Liver (tissue), 9 donors: Measurements from ENCODE around the gene GARIN5A. TPM values are rescaled to one million over a fixed set of nuclear protein-coding genes. Genes with fewer than 3 reads are reported as not detected.

Experiments
- DNase-seq: peaks from one replicate; pipeline ENCODE4 v3.0.0-alpha.2; 2017; ENCODE audit warnings: low spot score
- H3K27ac ChIP-seq, 2 donors: one replicate each; pipeline ENCODE4 v1.7.0; 2013; ENCODE audit warnings: inconsistent platforms in 2 of 2, low read length in 2 of 2, control low read depth in 1 of 2, low read depth in 1 of 2, mild to moderate bottlenecking in 1 of 2
- H3K27me3 ChIP-seq, 4 donors: one replicate each; pipeline versions ENCODE4 v1.6.1 to v1.7.0; 2013; ENCODE audit warnings: low read length in 3 of 4, inconsistent platforms in 1 of 4, mild to moderate bottlenecking in 1 of 4, moderate library complexity in 1 of 4; ENCODE audit not compliant: control insufficient read depth in 4 of 4, insufficient read depth in 4 of 4
- H3K36me3 ChIP-seq, 4 donors: one replicate each; pipeline versions ENCODE4 v1.6.1 to v1.7.0; 2013; ENCODE audit warnings: low read length in 3 of 4, mild to moderate bottlenecking in 3 of 4, low read depth in 1 of 4, moderate library complexity in 1 of 4; ENCODE audit not compliant: control insufficient read depth in 4 of 4, insufficient read depth in 3 of 4
- H3K4me1 ChIP-seq, 4 donors: one replicate each; pipeline versions ENCODE4 v1.6.1 to v1.7.0; 2013; ENCODE audit warnings: low read length in 3 of 4, mild to moderate bottlenecking in 3 of 4, moderate library complexity in 1 of 4; ENCODE audit not compliant: control insufficient read depth in 4 of 4, insufficient read depth in 4 of 4
- H3K4me3 ChIP-seq, 3 donors: one replicate each; pipeline versions ENCODE4 v1.6.1 to v1.7.0; 2013; ENCODE audit warnings: low read length in 3 of 3, control low read depth in 1 of 3, low read depth in 1 of 3, mild to moderate bottlenecking in 1 of 3
- H3K9ac ChIP-seq, 2 donors: one replicate each; pipeline ENCODE4 v1.7.0; 2013; ENCODE audit warnings: low read length in 2 of 2, mild to moderate bottlenecking in 2 of 2, moderate library complexity in 2 of 2, control low read depth in 1 of 2, low read depth in 1 of 2
- H3K9me3 ChIP-seq, 4 donors: one replicate each; pipeline versions ENCODE4 v1.6.1 to v1.7.0; 2013; ENCODE audit warnings: low read length in 3 of 4; ENCODE audit not compliant: control insufficient read depth in 4 of 4
- EGR1 ChIP-seq, 2 donors: IDR thresholded peaks; 2 replicates each; pipeline ENCODE4 v1.6.1; 2016 to 2018; ENCODE audit warnings: antibody characterized with exemption in 2 of 2, low read depth in 2 of 2
- FOXA2 ChIP-seq: IDR thresholded peaks from 2 replicates; pipeline ENCODE4 v1.6.1; 2016; ENCODE audit warnings: antibody characterized with exemption
- GABPA ChIP-seq, 2 donors: IDR thresholded peaks in 1 of 2; conservative IDR thresholded peaks in 1 of 2; 2 replicates each; pipeline ENCODE4 v1.6.1; 2016; ENCODE audit warnings: antibody characterized with exemption in 2 of 2, mild to moderate bottlenecking in 1 of 2, moderate library complexity in 1 of 2
- HNF4A ChIP-seq, 2 donors: conservative IDR thresholded peaks; 2 replicates each; pipeline ENCODE4 v1.6.1; 2016; ENCODE audit warnings: antibody characterized with exemption in 2 of 2, mild to moderate bottlenecking in 2 of 2
- HNF4G ChIP-seq: IDR thresholded peaks from 2 replicates; pipeline ENCODE4 v1.6.1; 2016; ENCODE audit warnings: antibody characterized with exemption
- NR2F2 ChIP-seq: IDR thresholded peaks from 2 replicates; pipeline ENCODE4 v1.6.1; 2016; ENCODE audit warnings: antibody characterized with exemption
- RAD21 ChIP-seq, 2 donors: IDR thresholded peaks; 2 replicates each; pipeline ENCODE4 v1.6.1; 2016; ENCODE audit warnings: antibody characterized with exemption in 2 of 2, mild to moderate bottlenecking in 2 of 2
- RXRA ChIP-seq, 2 donors: IDR thresholded peaks; 2 replicates each; pipeline ENCODE4 v1.6.1; 2017 to 2018; ENCODE audit warnings: antibody characterized with exemption in 2 of 2, mild to moderate bottlenecking in 1 of 2
- SP1 ChIP-seq: IDR thresholded peaks from 2 replicates; pipeline ENCODE4 v1.6.1; 2018; ENCODE audit warnings: antibody characterized with exemption, mild to moderate bottlenecking
- YY1 ChIP-seq: IDR thresholded peaks from 2 replicates; pipeline ENCODE4 v1.6.1; 2016; ENCODE audit warnings: antibody characterized with exemption, mild to moderate bottlenecking
- WGBS: extraction: QIAGEN DNeasy Blood & Tissue Kit; methylation state at CpG from one replicate; pipeline ENCODE4 v1.1.7; 2013; 5-methylcytosine and 5-hydroxymethylcytosine counted together
- polyA plus RNA-seq, 2 donors: library from polyadenylated mRNA; stranded (reverse) in 1 of 2; unstranded in 1 of 2; fragments of 200-250 nt in 1 of 2; fragments of >200 nt in 1 of 2; fragmentation: Nextera tagmentation in 1 of 2; extraction: Ambion mirVana in 1 of 2; gene quantifications; one replicate each; pipeline versions ENCODE4 v1.2.1 to v1.2.3, GENCODE V29; 2013 to 2015
- total RNA-seq, 2 donors: library from RNA; depleted of rRNA; stranded (reverse); fragments of >200 nt; gene quantifications; one replicate each; pipeline ENCODE4 v1.2.3, GENCODE V29; 2014
- TF ChIP-seq, protein P1 (sequence below): IDR thresholded peaks from 2 replicates; pipeline ENCODE4 v1.6.1; 2016; ENCODE audit warnings: antibody characterized with exemption
- TF ChIP-seq, protein P2 (sequence below): fragments of 150-350 bp; IDR thresholded peaks from 2 replicates; pipeline ENCODE4 v1.5.1; 2017; ENCODE audit warnings: improper control_type of control experiment, low read depth, low read length; ENCODE audit not compliant: missing input control
- TF ChIP-seq, protein P3 (sequence below): IDR thresholded peaks from 2 replicates; pipeline ENCODE4 v1.6.1; 2016; ENCODE audit warnings: antibody characterized with exemption
- TF ChIP-seq, protein P4 (sequence below): IDR thresholded peaks from 2 replicates; pipeline ENCODE4 v1.6.1; 2016; ENCODE audit warnings: antibody characterized with exemption, mild to moderate bottlenecking
- TF ChIP-seq, protein P5 (sequence below): IDR thresholded peaks from 2 replicates; pipeline ENCODE4 v1.6.1; 2016; ENCODE audit warnings: antibody characterized with exemption
- donor health status: healthy.
- donor health status: healthy.
- donor health status: healthy.
- donor health status: healthy.
- donor health status: healthy.

The GARIN5A gene
- total and polyA plus RNA-seq, 4 donors: 0.42 to 1.7 (median 1.1) TPM

DNA sequence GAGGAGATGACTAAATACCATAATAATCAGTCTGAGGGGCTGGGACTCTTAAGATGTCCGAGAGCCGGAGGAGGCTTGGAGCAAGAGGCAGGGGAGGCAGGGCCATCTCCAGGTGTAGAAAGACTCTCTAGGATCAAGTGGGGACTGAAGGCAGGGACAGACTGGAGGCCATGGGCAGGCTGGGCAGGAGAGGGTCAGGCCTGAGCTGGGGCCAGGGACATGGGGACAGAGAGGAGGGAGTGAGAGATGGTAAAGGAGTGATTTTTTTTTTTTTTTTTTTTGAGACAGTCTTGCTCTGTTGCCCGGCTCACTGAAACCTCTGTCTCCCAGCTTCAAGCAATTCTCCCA, 32.2 kb upstream of the GARIN5A start:
- Histone ChIP-seq H3K27ac (no peak overlapping the region), H3K4me3 (no peak overlapping the region), H3K27me3 (no peaks in the 10 kb centered on the region), H3K36me3 (no peaks in the 10 kb centered on the region), H3K9ac (no peak overlapping the region), H3K4me1 (peaks cover 8 to 26% (median 16%) of the 10 kb centered on the region in 4 donors), H3K9me3 (no peaks in the 10 kb centered on the region)
- DNase-seq: no peak
- TF ChIP-seq RAD21 (IDR thresholded peaks at IDR 0.05) (no peak), EGR1 (IDR thresholded peaks at IDR 0.05; ENCODE audit: low read depth in 2 of 2) (no peak), GABPA (IDR thresholded peaks at IDR 0.05 in 1 of 2, conservative IDR thresholded peaks at IDR 0.05 in 1 of 2) (no peak), HNF4G (no peak)
- TF ChIP-seq, protein P1, sequence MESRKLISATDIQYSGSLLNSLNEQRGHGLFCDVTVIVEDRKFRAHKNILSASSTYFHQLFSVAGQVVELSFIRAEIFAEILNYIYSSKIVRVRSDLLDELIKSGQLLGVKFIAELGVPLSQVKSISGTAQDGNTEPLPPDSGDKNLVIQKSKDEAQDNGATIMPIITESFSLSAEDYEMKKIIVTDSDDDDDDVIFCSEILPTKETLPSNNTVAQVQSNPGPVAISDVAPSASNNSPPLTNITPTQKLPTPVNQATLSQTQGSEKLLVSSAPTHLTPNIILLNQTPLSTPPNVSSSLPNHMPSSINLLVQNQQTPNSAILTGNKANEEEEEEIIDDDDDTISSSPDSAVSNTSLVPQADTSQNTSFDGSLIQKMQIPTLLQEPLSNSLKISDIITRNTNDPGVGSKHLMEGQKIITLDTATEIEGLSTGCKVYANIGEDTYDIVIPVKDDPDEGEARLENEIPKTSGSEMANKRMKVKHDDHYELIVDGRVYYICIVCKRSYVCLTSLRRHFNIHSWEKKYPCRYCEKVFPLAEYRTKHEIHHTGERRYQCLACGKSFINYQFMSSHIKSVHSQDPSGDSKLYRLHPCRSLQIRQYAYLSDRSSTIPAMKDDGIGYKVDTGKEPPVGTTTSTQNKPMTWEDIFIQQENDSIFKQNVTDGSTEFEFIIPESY: no peak
- WGBS: 97% methylated on average over 3 of the region's 3 CpGs

DNA sequence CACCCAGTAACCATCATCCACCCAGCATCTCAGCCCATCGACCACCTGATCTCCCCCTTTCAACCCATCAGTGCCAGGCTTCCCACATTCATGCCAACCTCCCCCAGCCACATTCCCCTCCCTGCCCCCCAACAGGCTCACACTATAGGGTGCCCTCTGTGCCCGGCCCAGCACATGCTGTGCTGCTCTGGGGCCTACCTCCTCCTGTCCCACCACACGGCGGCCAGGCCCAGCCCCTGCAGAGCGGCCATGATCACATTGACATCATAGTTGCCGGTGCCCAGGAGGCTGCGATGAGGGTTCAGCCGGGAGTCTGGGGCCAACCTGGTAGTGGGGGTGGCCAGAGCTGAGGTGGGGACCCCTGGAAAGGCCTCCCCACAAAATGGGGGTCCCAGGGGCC, 30.7 kb upstream of the GARIN5A start:
- TF ChIP-seq RXRA (IDR thresholded peaks at IDR 0.05) (no peak), HNF4G (no peak), HNF4A (conservative IDR thresholded peaks at IDR 0.05) (no peak), NR2F2 (no peak), FOXA2 (no peak), RAD21 (IDR thresholded peaks at IDR 0.05) (no peak), EGR1 (IDR thresholded peaks at IDR 0.05; ENCODE audit: low read depth in 2 of 2) (no peak), YY1 (no peak), SP1 (no peak)
- TF ChIP-seq, protein P1: no peak
- TF ChIP-seq, protein P2, sequence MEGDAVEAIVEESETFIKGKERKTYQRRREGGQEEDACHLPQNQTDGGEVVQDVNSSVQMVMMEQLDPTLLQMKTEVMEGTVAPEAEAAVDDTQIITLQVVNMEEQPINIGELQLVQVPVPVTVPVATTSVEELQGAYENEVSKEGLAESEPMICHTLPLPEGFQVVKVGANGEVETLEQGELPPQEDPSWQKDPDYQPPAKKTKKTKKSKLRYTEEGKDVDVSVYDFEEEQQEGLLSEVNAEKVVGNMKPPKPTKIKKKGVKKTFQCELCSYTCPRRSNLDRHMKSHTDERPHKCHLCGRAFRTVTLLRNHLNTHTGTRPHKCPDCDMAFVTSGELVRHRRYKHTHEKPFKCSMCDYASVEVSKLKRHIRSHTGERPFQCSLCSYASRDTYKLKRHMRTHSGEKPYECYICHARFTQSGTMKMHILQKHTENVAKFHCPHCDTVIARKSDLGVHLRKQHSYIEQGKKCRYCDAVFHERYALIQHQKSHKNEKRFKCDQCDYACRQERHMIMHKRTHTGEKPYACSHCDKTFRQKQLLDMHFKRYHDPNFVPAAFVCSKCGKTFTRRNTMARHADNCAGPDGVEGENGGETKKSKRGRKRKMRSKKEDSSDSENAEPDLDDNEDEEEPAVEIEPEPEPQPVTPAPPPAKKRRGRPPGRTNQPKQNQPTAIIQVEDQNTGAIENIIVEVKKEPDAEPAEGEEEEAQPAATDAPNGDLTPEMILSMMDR: no peak
- TF ChIP-seq, protein P3, sequence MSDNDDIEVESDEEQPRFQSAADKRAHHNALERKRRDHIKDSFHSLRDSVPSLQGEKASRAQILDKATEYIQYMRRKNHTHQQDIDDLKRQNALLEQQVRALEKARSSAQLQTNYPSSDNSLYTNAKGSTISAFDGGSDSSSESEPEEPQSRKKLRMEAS: no peak
- TF ChIP-seq, protein P4, sequence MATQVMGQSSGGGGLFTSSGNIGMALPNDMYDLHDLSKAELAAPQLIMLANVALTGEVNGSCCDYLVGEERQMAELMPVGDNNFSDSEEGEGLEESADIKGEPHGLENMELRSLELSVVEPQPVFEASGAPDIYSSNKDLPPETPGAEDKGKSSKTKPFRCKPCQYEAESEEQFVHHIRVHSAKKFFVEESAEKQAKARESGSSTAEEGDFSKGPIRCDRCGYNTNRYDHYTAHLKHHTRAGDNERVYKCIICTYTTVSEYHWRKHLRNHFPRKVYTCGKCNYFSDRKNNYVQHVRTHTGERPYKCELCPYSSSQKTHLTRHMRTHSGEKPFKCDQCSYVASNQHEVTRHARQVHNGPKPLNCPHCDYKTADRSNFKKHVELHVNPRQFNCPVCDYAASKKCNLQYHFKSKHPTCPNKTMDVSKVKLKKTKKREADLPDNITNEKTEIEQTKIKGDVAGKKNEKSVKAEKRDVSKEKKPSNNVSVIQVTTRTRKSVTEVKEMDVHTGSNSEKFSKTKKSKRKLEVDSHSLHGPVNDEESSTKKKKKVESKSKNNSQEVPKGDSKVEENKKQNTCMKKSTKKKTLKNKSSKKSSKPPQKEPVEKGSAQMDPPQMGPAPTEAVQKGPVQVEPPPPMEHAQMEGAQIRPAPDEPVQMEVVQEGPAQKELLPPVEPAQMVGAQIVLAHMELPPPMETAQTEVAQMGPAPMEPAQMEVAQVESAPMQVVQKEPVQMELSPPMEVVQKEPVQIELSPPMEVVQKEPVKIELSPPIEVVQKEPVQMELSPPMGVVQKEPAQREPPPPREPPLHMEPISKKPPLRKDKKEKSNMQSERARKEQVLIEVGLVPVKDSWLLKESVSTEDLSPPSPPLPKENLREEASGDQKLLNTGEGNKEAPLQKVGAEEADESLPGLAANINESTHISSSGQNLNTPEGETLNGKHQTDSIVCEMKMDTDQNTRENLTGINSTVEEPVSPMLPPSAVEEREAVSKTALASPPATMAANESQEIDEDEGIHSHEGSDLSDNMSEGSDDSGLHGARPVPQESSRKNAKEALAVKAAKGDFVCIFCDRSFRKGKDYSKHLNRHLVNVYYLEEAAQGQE: no peak
- TF ChIP-seq, protein P5, sequence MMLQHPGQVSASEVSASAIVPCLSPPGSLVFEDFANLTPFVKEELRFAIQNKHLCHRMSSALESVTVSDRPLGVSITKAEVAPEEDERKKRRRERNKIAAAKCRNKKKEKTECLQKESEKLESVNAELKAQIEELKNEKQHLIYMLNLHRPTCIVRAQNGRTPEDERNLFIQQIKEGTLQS: no peak
- Histone ChIP-seq H3K9me3 (no peaks in the 10 kb centered on the region), H3K4me1 (peaks cover 6 to 18% (median 9%) of the 10 kb centered on the region in 4 donors), H3K9ac (no peak overlapping the region), H3K27me3 (no peaks in the 10 kb centered on the region), H3K4me3 (no peak overlapping the region), H3K27ac (no peak overlapping the region), H3K36me3 (no peaks in the 10 kb centered on the region)
- DNase-seq: no peak
- WGBS: 96% methylated on average over 8 of the region's 8 CpGs
